GM23338 (cell line): Measurements from ENCODE around the gene GBP6. TPM values are rescaled to one million over a fixed set of nuclear protein-coding genes. Genes with fewer than 3 reads are reported as not detected.
"Not testable (repeated sequence)": the region's sequence is repeated elsewhere in the genome, so short reads cannot be mapped to it uniquely, and the experiment has no call there.

Experiments used
- ATAC-seq: fragments of 200-7000 bp; cut with Tn5 transposase; 3 replicates; pipeline ENCODE4 v1.9.1; 2020
- DNase-seq: peaks from one replicate; pipeline ENCODE4 v3.0.0-alpha.2; 2015; ENCODE audit warnings: low spot score
- H2AFZ ChIP-seq: fragments of 200-600 bp; sonication (generic); 2 replicates; pipeline ENCODE4 v1.8.0; 2016; ENCODE audit warnings: antibody characterized with exemption, mild to moderate bottlenecking, moderate library complexity
- H3F3A ChIP-seq: fragments of 200-600 bp; sonication (generic); replicated peaks from 2 replicates; pipeline ENCODE4 v1.8.0; 2017; ENCODE audit warnings: antibody characterized with exemption, mixed run types, low read depth
- H3K27ac ChIP-seq: fragments of 200-600 bp; sonication (generic); 2 replicates; pipeline ENCODE4 v1.6.1; 2016; ENCODE audit warnings: low read depth
- H3K27me3 ChIP-seq: fragments of 200-600 bp; sonication (generic); 2 replicates; pipeline ENCODE4 v1.8.0; 2016; ENCODE audit warnings: mild to moderate bottlenecking, mixed run types, moderate library complexity; ENCODE audit not compliant: insufficient read depth
- H3K36me3 ChIP-seq: fragments of 200-600 bp; sonication (generic); 2 replicates; pipeline ENCODE4 v1.8.0; 2016; ENCODE audit warnings: mild to moderate bottlenecking; ENCODE audit not compliant: insufficient read depth
- H3K4me1 ChIP-seq: fragments of 200-600 bp; sonication (generic); 2 replicates; pipeline ENCODE4 v1.8.0; 2016; ENCODE audit warnings: mild to moderate bottlenecking, moderate library complexity; ENCODE audit not compliant: insufficient read depth
- H3K4me2 ChIP-seq: fragments of 200-600 bp; sonication (generic); 2 replicates; pipeline ENCODE4 v1.7.1; 2017; ENCODE audit warnings: mixed run types
- H3K4me3 ChIP-seq: fragments of 200-600 bp; sonication (generic); 2 replicates; pipeline ENCODE4 v1.6.1; 2016; ENCODE audit warnings: mixed run types
- H3K79me2 ChIP-seq: fragments of 200-600 bp; sonication (generic); replicated peaks from 2 replicates; pipeline ENCODE4 v1.8.0; 2017; ENCODE audit warnings: mild to moderate bottlenecking; ENCODE audit not compliant: insufficient read depth
- H3K9me2 ChIP-seq: fragments of 200-600 bp; sonication (generic); 2 replicates; pipeline ENCODE4 v1.8.0; 2017; ENCODE audit not compliant: insufficient read depth
- H4K20me1 ChIP-seq: fragments of 200-600 bp; sonication (generic); replicated peaks from 2 replicates; pipeline ENCODE4 v1.8.0; 2017; ENCODE audit warnings: mild to moderate bottlenecking; ENCODE audit not compliant: insufficient read depth
- H3K27ac Mint-ChIP-seq: 2 replicates; pipeline ENCODE4 v1.8.0; 2020; ENCODE audit warnings: inconsistent platforms, mild to moderate bottlenecking, moderate library complexity, mixed read lengths
- H3K27me3 Mint-ChIP-seq: 3 replicates; pipeline ENCODE4 v1.8.0; 2022; ENCODE audit warnings: low read depth, mild to moderate bottlenecking, moderate library complexity, mixed read lengths, inconsistent platforms; ENCODE audit not compliant: insufficient read depth, poor library complexity
- H3K36me3 Mint-ChIP-seq: 3 replicates; pipeline ENCODE4 v1.8.0; 2021; ENCODE audit warnings: low read depth, mild to moderate bottlenecking, inconsistent platforms, moderate library complexity, mixed read lengths
- H3K4me1 Mint-ChIP-seq: 3 replicates; pipeline ENCODE4 v1.8.0; 2020; ENCODE audit warnings: mild to moderate bottlenecking, inconsistent platforms, mixed read lengths
- H3K4me3 Mint-ChIP-seq: 3 replicates; pipeline ENCODE4 v1.8.0; 2021; ENCODE audit warnings: moderate library complexity, mild to moderate bottlenecking, inconsistent platforms, mixed read lengths
- H3K9me3 Mint-ChIP-seq: 3 replicates; pipeline ENCODE4 v1.8.0; 2020; ENCODE audit warnings: moderate library complexity, mild to moderate bottlenecking, inconsistent platforms, mixed read lengths
- EZH2 ChIP-seq: fragments of 200-600 bp; sonication (generic); IDR thresholded peaks from one replicate; pipeline ENCODE4 v1.8.0; 2017; ENCODE audit warnings: antibody characterized with exemption, mild to moderate bottlenecking, low read depth; ENCODE audit not compliant: unreplicated experiment
- POLR2AphosphoS5 ChIP-seq: IDR thresholded peaks from 2 replicates; pipeline ENCODE4 v1.6.1; 2016; ENCODE audit warnings: antibody characterized with exemption, low read depth
- STAT1 ChIP-seq: IDR thresholded peaks from one replicate; pipeline ENCODE4 v1.6.1; 2016; ENCODE audit warnings: antibody characterized with exemption; ENCODE audit not compliant: unreplicated experiment
- polyA plus RNA-seq: library from polyadenylated mRNA; unstranded; fragments of >200 nt; fragmentation: Nextera tagmentation; extraction: Ambion mirVana; gene quantifications from 2 replicates; pipeline ENCODE4 v1.2.1, GENCODE V29; 2016
- total RNA-seq: library from RNA; depleted of rRNA; stranded (reverse); fragments of >200 nt; shearing (Covaris generic); gene quantifications from 2 replicates; pipeline ENCODE4 v1.2.3, GENCODE V29; 2014
- TF ChIP-seq, protein P1 (sequence below): fragments of 250-450 bp; sonication (Bioruptor Pico); IDR thresholded peaks from 2 replicates; pipeline ENCODE4 v1.5.0; 2020; ENCODE audit warnings: mild to moderate bottlenecking, moderate library complexity

GBP6 gene
- total and polyA plus RNA-seq, 2 experiments from 2014 or later, result not detected

GRCh38 chr1:89429062-89429461 is 65.2 kb downstream of the GBP6 start:
- H3F3A ChIP-seq, result no peaks in the 10 kb centered on the region
- TF ChIP-seq STAT1, result no peak
- no peak for TF ChIP-seq POLR2AphosphoS5
- no peak for TF ChIP-seq EZH2
- TF ChIP-seq, protein P1, sequence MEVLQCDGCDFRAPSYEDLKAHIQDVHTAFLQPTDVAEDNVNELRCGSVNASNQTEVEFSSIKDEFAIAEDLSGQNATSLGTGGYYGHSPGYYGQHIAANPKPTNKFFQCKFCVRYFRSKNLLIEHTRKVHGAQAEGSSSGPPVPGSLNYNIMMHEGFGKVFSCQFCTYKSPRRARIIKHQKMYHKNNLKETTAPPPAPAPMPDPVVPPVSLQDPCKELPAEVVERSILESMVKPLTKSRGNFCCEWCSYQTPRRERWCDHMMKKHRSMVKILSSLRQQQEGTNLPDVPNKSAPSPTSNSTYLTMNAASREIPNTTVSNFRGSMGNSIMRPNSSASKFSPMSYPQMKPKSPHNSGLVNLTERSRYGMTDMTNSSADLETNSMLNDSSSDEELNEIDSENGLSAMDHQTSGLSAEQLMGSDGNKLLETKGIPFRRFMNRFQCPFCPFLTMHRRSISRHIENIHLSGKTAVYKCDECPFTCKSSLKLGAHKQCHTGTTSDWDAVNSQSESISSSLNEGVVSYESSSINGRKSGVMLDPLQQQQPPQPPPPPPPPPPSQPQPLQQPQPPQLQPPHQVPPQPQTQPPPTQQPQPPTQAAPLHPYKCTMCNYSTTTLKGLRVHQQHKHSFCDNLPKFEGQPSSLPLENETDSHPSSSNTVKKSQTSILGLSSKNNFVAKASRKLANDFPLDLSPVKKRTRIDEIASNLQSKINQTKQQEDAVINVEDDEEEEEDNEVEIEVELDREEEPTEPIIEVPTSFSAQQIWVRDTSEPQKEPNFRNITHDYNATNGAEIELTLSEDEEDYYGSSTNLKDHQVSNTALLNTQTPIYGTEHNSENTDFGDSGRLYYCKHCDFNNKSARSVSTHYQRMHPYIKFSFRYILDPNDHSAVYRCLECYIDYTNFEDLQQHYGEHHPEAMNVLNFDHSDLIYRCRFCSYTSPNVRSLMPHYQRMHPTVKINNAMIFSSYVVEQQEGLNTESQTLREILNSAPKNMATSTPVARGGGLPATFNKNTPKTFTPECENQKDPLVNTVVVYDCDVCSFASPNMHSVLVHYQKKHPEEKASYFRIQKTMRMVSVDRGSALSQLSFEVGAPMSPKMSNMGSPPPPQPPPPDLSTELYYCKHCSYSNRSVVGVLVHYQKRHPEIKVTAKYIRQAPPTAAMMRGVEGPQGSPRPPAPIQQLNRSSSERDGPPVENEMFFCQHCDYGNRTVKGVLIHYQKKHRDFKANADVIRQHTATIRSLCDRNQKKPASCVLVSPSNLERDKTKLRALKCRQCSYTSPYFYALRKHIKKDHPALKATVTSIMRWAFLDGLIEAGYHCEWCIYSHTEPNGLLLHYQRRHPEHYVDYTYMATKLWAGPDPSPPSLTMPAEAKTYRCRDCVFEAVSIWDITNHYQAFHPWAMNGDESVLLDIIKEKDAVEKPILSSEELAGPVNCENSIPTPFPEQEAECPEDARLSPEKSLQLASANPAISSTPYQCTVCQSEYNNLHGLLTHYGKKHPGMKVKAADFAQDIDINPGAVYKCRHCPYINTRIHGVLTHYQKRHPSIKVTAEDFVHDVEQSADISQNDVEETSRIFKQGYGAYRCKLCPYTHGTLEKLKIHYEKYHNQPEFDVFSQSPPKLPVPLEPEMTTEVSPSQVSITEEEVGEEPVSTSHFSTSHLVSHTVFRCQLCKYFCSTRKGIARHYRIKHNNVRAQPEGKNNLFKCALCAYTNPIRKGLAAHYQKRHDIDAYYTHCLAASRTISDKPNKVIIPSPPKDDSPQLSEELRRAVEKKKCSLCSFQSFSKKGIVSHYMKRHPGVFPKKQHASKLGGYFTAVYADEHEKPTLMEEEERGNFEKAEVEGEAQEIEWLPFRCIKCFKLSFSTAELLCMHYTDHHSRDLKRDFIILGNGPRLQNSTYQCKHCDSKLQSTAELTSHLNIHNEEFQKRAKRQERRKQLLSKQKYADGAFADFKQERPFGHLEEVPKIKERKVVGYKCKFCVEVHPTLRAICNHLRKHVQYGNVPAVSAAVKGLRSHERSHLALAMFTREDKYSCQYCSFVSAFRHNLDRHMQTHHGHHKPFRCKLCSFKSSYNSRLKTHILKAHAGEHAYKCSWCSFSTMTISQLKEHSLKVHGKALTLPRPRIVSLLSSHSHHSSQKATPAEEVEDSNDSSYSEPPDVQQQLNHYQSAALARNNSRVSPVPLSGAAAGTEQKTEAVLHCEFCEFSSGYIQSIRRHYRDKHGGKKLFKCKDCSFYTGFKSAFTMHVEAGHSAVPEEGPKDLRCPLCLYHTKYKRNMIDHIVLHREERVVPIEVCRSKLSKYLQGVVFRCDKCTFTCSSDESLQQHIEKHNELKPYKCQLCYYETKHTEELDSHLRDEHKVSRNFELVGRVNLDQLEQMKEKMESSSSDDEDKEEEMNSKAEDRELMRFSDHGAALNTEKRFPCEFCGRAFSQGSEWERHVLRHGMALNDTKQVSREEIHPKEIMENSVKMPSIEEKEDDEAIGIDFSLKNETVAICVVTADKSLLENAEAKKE, result no peak
- no peaks in the 10 kb centered on the region for H3K36me3 ChIP-seq
- no peaks in the 10 kb centered on the region for H3K27me3 Mint-ChIP-seq
- no peak overlapping the region for H3K4me3 Mint-ChIP-seq
- DNase-seq, result no peak
- H3K4me2 ChIP-seq, result no peak overlapping the region
- H3K27ac ChIP-seq, result no peak overlapping the region
- ATAC-seq, result no peak
- H3K27me3 ChIP-seq, result no peaks in the 10 kb centered on the region
- H3K9me3 Mint-ChIP-seq, result no peaks in the 10 kb centered on the region
- no peaks in the 10 kb centered on the region for H3K4me1 ChIP-seq
- H3K4me1 Mint-ChIP-seq, result no peaks in the 10 kb centered on the region
- H3K4me3 ChIP-seq, result no peak overlapping the region
- H3K36me3 Mint-ChIP-seq, result no peaks in the 10 kb centered on the region
- H3K9me2 ChIP-seq, result no peaks in the 10 kb centered on the region
- H3K79me2 ChIP-seq, result no peaks in the 10 kb centered on the region
- H3K27ac Mint-ChIP-seq, result no peak overlapping the region
- no peak overlapping the region for H2AFZ ChIP-seq
- no peaks in the 10 kb centered on the region for H4K20me1 ChIP-seq

DNA sequence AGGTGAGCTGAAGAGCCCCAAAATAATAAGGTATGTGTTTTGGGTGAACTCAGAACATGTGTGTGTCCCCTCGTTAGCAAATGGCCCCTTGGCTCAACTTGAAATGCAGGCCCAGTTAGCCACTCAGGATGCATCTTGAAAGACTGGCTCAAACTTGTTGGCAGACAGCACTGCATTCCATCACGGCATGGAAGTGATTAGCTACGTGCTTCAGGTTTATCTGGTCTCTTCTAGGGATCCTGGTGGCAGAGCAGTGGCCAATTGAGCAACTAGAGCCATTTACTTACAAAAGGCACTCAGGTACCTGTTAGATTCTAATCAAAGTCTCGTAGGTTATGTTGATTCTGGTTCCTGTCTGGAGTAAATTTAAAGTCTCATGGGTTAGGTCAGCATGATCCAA is 65.8 kb downstream of the GBP6 start:
- not testable (repeated sequence) for H3K27ac ChIP-seq, H2AFZ ChIP-seq, H3K4me2 ChIP-seq, H3K4me3 Mint-ChIP-seq, H3K27me3 ChIP-seq, H4K20me1 ChIP-seq, H3K79me2 ChIP-seq, H3F3A ChIP-seq, H3K36me3 ChIP-seq, H3K27me3 Mint-ChIP-seq, DNase-seq, ATAC-seq, H3K4me3 ChIP-seq, H3K27ac Mint-ChIP-seq, H3K36me3 Mint-ChIP-seq, H3K4me1 Mint-ChIP-seq, H3K4me1 ChIP-seq, H3K9me2 ChIP-seq, H3K9me3 Mint-ChIP-seq
